Neural cell (in vitro differentiated cells): ENCODE measurements around the gene CBFA2T3. TPM values are rescaled to one million over a fixed set of nuclear protein-coding genes. Genes with fewer than 3 reads are reported as not detected.

Experiments
- H2AFZ ChIP-seq: fragments of 200-600, 300-800 bp; sonication (generic), shearing (Covaris generic); 2 replicates; pipeline ENCODE4 v1.6.0; 2014; ENCODE audit warnings: low read depth, mild to moderate bottlenecking, antibody characterized with exemption, low read length, moderate library complexity
- H3F3A ChIP-seq: fragments of 200-600 bp; shearing (Covaris generic); 2 replicates; pipeline ENCODE4 v1.6.1; 2016; ENCODE audit warnings: mild to moderate bottlenecking, moderate library complexity, mixed read lengths, antibody characterized with exemption, low read length; ENCODE audit not compliant: insufficient read depth, poor library complexity, severe bottlenecking
- H3K27ac ChIP-seq: fragments of 200-600, 300-800 bp; sonication (generic), shearing (Covaris generic); 2 replicates; pipeline ENCODE4 v1.5.1; 2014; ENCODE audit warnings: mild to moderate bottlenecking, low read length, moderate library complexity
- H3K27me3 ChIP-seq: fragments of 300-800, 200-600 bp; sonication (generic), shearing (Covaris generic); 2 replicates; pipeline ENCODE4 v1.6.0; 2014; ENCODE audit warnings: mild to moderate bottlenecking, low read depth, low read length, moderate library complexity; ENCODE audit not compliant: insufficient read depth
- H3K36me3 ChIP-seq: fragments of 300-800, 200-600 bp; sonication (generic), shearing (Covaris generic); 2 replicates; pipeline ENCODE4 v1.5.1; 2014; ENCODE audit warnings: mild to moderate bottlenecking, antibody characterized with exemption, low read length, moderate library complexity; ENCODE audit not compliant: insufficient read depth
- H3K4me2 ChIP-seq: fragments of 300-800, 200-600 bp; sonication (generic), shearing (Covaris generic); 2 replicates; pipeline ENCODE4 v1.6.0; 2014; ENCODE audit warnings: mild to moderate bottlenecking, low read length
- H3K4me3 ChIP-seq: fragments of 300-800, 200-600 bp; sonication (generic), shearing (Covaris generic); 2 replicates; pipeline ENCODE4 v1.5.1; 2014; ENCODE audit warnings: mild to moderate bottlenecking, low read length, moderate library complexity
- H3K79me2 ChIP-seq: fragments of 200-600 bp; shearing (Covaris generic); replicated peaks from 2 replicates; pipeline ENCODE4 v1.6.0; 2014; ENCODE audit warnings: mild to moderate bottlenecking, low read length, moderate library complexity; ENCODE audit not compliant: insufficient read depth
- H3K9ac ChIP-seq: fragments of 300-800, 200-600 bp; sonication (generic), shearing (Covaris generic); 2 replicates; pipeline ENCODE4 v1.6.1; 2016; ENCODE audit warnings: mild to moderate bottlenecking, low read length, mixed read lengths
- H3K9me2 ChIP-seq: fragments of 200-600 bp; shearing (Covaris generic); 2 replicates; pipeline ENCODE4 v1.6.1; 2016; ENCODE audit warnings: mild to moderate bottlenecking, low read length, mixed read lengths; ENCODE audit not compliant: insufficient read depth
- H3K9me3 ChIP-seq: fragments of 200-600, 300-800 bp; sonication (generic), shearing (Covaris generic); 2 replicates; pipeline ENCODE4 v1.6.1; 2016; ENCODE audit warnings: mild to moderate bottlenecking, mixed run types, low read length, moderate library complexity, mixed read lengths
- H4K20me1 ChIP-seq: fragments of 200-600 bp; shearing (Covaris generic); 2 replicates; pipeline ENCODE4 v1.6.1; 2016; ENCODE audit warnings: mild to moderate bottlenecking, mixed run types; ENCODE audit not compliant: insufficient read depth
- EP300 ChIP-seq: fragments of 450-650 bp; conservative IDR thresholded peaks from 2 replicates; pipeline ENCODE4 v1.6.1; 2014; ENCODE audit warnings: antibody characterized with exemption, mild to moderate bottlenecking, moderate library complexity; ENCODE audit not compliant: poor library complexity, severe bottlenecking
- EZH2 ChIP-seq: fragments of 200-600, 300-800 bp; shearing (Covaris generic), sonication (generic); IDR thresholded peaks from 2 replicates; pipeline ENCODE4 v1.6.1; 2014; ENCODE audit warnings: antibody characterized with exemption, low read length, borderline replicate concordance, mild to moderate bottlenecking; ENCODE audit not compliant: insufficient read depth, poor library complexity, severe bottlenecking
- MXI1 ChIP-seq: fragments of 450-650 bp; conservative IDR thresholded peaks from 2 replicates; pipeline ENCODE4 v1.6.1; 2014; ENCODE audit warnings: antibody characterized with exemption, mild to moderate bottlenecking; ENCODE audit not compliant: poor library complexity, severe bottlenecking
- POLR2AphosphoS5 ChIP-seq: IDR thresholded peaks from 2 replicates; pipeline ENCODE4 v1.6.1; 2012
- RAD21 ChIP-seq: fragments of 450-650 bp; conservative IDR thresholded peaks from 2 replicates; pipeline ENCODE4 v1.6.1; 2014; ENCODE audit warnings: antibody characterized with exemption, mild to moderate bottlenecking, moderate library complexity
- SMC3 ChIP-seq: fragments of 450-650 bp; conservative IDR thresholded peaks from 2 replicates; pipeline ENCODE4 v1.6.1; 2014; ENCODE audit warnings: antibody characterized with exemption, mild to moderate bottlenecking, moderate library complexity; ENCODE audit not compliant: poor library complexity
- TAF1 ChIP-seq: IDR thresholded peaks from 2 replicates; pipeline ENCODE4 v1.6.1; 2012; ENCODE audit warnings: low read depth
- polyA plus RNA-seq: library from polyadenylated mRNA; depleted of rRNA; stranded (reverse); fragments of >200 nt; gene quantifications from 2 replicates; pipeline ENCODE4 v1.2.3, GENCODE V29; 2014
- TF ChIP-seq, protein P1 (sequence below): IDR thresholded peaks from 2 replicates; pipeline ENCODE4 v1.6.1; 2012; ENCODE audit warnings: borderline replicate concordance
- TF ChIP-seq, protein P2 (sequence below): fragments of 450-650 bp; IDR thresholded peaks from 2 replicates; pipeline ENCODE4 v1.5.1; 2014; ENCODE audit warnings: antibody characterized with exemption, mild to moderate bottlenecking, moderate library complexity; ENCODE audit not compliant: poor library complexity, severe bottlenecking

Gene CBFA2T3
- polyA plus RNA-seq, 1 donor from 2014 or later, result 2.1 TPM

DNA sequence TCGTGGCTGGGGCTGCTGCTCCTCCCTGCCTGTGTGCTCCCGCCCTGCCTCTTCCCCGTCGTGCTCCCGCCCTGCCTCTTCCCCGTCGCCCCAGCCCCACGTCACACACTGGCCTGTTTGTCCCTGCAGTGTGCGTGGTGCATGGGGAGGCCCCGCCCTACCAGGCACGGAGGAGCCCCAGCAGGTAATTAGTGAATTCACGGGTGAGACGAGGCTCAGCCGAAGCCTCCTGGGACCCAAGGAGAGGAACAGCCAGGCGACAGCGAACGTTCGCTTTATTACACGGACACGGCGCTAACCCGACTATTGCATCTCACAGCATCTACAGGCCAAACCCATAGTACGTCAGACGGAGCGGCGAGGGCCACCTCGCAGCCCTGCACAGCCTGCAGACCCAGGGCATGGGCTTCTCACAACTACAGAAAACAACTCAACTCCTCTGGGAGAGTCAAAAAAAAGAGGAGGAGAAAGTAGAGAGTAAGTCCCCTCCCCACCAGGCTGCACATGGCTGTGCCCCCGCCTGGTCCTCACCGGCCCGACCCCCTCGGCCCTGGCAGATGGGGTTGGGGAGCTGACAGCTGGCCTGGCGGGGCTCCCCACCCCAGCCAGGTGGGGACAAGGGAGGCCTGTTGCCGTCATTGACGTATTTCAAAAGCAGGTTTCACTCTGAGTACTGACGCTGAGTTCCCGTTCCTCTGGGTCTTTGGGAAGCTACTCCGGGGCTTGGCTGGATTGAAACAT is 106.2 kb downstream of the CBFA2T3 start:
- Histone ChIP-seq H3K36me3 (no peaks in the 10 kb centered on the region), H3K4me3 (no peak overlapping the region), H3K9ac (no peak overlapping the region), H2AFZ (no peak overlapping the region), H3K9me3 (no peaks in the 10 kb centered on the region), H3K4me2 (no peak overlapping the region), H3K79me2 (no peaks in the 10 kb centered on the region), H3F3A (no peaks in the 10 kb centered on the region), H3K27ac (no peak overlapping the region), H3K9me2 (no peaks in the 10 kb centered on the region), H3K27me3 (no peaks in the 10 kb centered on the region), H4K20me1 (no peaks in the 10 kb centered on the region)
- TF ChIP-seq, protein P1, sequence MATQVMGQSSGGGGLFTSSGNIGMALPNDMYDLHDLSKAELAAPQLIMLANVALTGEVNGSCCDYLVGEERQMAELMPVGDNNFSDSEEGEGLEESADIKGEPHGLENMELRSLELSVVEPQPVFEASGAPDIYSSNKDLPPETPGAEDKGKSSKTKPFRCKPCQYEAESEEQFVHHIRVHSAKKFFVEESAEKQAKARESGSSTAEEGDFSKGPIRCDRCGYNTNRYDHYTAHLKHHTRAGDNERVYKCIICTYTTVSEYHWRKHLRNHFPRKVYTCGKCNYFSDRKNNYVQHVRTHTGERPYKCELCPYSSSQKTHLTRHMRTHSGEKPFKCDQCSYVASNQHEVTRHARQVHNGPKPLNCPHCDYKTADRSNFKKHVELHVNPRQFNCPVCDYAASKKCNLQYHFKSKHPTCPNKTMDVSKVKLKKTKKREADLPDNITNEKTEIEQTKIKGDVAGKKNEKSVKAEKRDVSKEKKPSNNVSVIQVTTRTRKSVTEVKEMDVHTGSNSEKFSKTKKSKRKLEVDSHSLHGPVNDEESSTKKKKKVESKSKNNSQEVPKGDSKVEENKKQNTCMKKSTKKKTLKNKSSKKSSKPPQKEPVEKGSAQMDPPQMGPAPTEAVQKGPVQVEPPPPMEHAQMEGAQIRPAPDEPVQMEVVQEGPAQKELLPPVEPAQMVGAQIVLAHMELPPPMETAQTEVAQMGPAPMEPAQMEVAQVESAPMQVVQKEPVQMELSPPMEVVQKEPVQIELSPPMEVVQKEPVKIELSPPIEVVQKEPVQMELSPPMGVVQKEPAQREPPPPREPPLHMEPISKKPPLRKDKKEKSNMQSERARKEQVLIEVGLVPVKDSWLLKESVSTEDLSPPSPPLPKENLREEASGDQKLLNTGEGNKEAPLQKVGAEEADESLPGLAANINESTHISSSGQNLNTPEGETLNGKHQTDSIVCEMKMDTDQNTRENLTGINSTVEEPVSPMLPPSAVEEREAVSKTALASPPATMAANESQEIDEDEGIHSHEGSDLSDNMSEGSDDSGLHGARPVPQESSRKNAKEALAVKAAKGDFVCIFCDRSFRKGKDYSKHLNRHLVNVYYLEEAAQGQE, result no peak
- TF ChIP-seq TAF1 (no peak), MXI1 (no peak), EZH2 (no peak), RAD21 (no peak), POLR2AphosphoS5 (no peak), EP300 (no peak), SMC3 (no peak)
- TF ChIP-seq, protein P2, sequence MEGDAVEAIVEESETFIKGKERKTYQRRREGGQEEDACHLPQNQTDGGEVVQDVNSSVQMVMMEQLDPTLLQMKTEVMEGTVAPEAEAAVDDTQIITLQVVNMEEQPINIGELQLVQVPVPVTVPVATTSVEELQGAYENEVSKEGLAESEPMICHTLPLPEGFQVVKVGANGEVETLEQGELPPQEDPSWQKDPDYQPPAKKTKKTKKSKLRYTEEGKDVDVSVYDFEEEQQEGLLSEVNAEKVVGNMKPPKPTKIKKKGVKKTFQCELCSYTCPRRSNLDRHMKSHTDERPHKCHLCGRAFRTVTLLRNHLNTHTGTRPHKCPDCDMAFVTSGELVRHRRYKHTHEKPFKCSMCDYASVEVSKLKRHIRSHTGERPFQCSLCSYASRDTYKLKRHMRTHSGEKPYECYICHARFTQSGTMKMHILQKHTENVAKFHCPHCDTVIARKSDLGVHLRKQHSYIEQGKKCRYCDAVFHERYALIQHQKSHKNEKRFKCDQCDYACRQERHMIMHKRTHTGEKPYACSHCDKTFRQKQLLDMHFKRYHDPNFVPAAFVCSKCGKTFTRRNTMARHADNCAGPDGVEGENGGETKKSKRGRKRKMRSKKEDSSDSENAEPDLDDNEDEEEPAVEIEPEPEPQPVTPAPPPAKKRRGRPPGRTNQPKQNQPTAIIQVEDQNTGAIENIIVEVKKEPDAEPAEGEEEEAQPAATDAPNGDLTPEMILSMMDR, result no peak

DNA sequence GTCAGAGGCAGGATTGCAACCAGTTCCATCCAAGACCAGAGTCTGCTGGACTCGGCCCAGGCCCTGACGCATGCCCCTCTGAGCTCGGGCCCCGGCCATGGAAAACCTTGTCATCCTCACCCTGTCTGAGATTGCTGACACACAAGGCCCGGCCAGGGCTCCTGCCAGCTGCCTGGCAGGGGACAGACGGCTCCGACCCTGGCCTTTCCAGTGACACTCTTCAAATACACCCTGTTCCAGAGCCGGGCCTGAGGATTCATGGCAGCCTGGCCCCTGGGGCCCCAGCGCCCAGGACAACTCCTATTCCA is 107.4 kb downstream of the CBFA2T3 start:
- Histone ChIP-seq H3K36me3 (no peaks in the 10 kb centered on the region), H3K79me2 (no peaks in the 10 kb centered on the region), H3K27me3 (no peaks in the 10 kb centered on the region), H3K9ac (no peak overlapping the region), H3K4me2 (no peak overlapping the region), H3K4me3 (no peak overlapping the region), H3K9me2 (no peaks in the 10 kb centered on the region), H2AFZ (no peak overlapping the region), H3K27ac (no peak overlapping the region), H3K9me3 (no peaks in the 10 kb centered on the region), H4K20me1 (no peaks in the 10 kb centered on the region), H3F3A (no peaks in the 10 kb centered on the region)
- TF ChIP-seq EP300 (no peak), EZH2 (no peak), RAD21 (no peak), TAF1 (no peak), MXI1 (no peak)
- TF ChIP-seq, protein P1, result no peak
- TF ChIP-seq, protein P2, result no peak
